ENCODE data around the gene FASTKD3. TPM values are rescaled to one million over a fixed set of nuclear protein-coding genes. Genes with fewer than 3 reads are reported as not detected.

The FASTKD3 gene
- total and polyA plus RNA-seq, 11 donors, result 4.3 to 11.5 (median 6.1) TPM

DNA sequence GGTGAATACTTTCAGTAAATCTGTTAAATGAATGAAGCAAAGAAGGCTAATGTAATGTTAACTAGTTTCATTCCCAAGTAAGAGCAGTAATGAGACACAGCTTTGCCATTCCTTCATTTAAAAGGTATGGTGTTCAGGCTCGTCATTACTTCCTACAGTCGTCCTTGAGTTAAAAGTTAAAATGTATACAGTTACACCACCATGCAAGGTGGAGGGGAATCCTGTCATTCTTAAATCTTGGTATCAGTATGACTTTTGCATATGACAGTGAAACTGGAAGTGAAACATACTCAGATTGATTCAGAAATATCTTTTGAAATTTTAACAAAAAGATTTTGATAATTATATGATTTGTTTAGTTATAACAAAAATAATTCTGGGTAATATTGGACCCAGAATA is 26.0 kb upstream of the FASTKD3 start:
- 79 to 88% (median 81%) methylated on average over 2 of the region's 2 CpGs for WGBS, 4 donors
- TF ChIP-seq, protein P1, sequence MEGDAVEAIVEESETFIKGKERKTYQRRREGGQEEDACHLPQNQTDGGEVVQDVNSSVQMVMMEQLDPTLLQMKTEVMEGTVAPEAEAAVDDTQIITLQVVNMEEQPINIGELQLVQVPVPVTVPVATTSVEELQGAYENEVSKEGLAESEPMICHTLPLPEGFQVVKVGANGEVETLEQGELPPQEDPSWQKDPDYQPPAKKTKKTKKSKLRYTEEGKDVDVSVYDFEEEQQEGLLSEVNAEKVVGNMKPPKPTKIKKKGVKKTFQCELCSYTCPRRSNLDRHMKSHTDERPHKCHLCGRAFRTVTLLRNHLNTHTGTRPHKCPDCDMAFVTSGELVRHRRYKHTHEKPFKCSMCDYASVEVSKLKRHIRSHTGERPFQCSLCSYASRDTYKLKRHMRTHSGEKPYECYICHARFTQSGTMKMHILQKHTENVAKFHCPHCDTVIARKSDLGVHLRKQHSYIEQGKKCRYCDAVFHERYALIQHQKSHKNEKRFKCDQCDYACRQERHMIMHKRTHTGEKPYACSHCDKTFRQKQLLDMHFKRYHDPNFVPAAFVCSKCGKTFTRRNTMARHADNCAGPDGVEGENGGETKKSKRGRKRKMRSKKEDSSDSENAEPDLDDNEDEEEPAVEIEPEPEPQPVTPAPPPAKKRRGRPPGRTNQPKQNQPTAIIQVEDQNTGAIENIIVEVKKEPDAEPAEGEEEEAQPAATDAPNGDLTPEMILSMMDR (IDR thresholded peaks at IDR 0.05), result no peak
- no peak for TF ChIP-seq POLR2A (IDR thresholded peaks at IDR 0.05)
- Histone ChIP-seq H3K4me3 (no peak overlapping the region), H3K4me1 (peaks cover 0 to 2% (median 0%) of the 10 kb centered on the region in 12 donors), H3K27ac (no peak overlapping the region), H3K9me3 (no peaks in the 10 kb centered on the region), H3K27me3 (no peaks in the 10 kb centered on the region), H3K36me3 (peaks cover 0 to 100% (median 99%) of the 10 kb centered on the region in 9 donors)
- DNase-seq, result no peak
- ATAC-seq, result no peak
- intact Hi-C loops (cut with DNase I), result no loop called here

DNA sequence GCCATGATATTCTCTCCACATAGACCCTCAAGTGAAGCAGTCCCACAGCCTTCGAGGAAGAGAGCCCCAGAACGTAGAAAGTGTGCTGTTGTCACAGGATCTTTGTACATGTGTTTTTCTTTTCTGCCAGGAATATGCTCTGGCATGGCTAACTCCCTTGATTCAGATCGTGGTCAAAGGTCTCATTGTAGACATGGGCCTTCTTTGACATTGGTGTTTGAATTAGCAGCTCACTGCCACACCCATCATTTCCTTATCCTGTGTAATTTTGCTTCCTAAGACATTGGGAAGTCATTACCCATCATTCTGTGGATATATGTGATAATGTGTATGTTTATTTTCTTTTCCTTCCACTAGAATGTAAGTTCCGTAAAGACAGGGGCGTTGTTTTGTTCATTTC is 25.6 kb upstream of the FASTKD3 start:
- Histone ChIP-seq H3K4me1 (peaks cover 0 to 2% (median 0%) of the 10 kb centered on the region in 12 donors), H3K27me3 (no peaks in the 10 kb centered on the region), H3K27ac (no peak overlapping the region), H3K4me3 (no peak overlapping the region), H3K36me3 (peaks cover 0 to 100% (median 99%) of the 10 kb centered on the region in 9 donors), H3K9me3 (no peaks in the 10 kb centered on the region)
- intact Hi-C loops (cut with DNase I), result no loop called here
- 64 to 78% (median 69%) methylated on average over 5 of the region's 5 CpGs for WGBS, 4 donors
- TF ChIP-seq, protein P1 (IDR thresholded peaks at IDR 0.05), result no peak
- ATAC-seq (no peak), DNase-seq (no peak)

GRCh38 chr5:7888901-7889300 is 20.1 kb upstream of the FASTKD3 start:
- H3K4me3 ChIP-seq, result no peak overlapping the region
- DNase-seq (no peak), ATAC-seq (no peak)
- H3K27ac ChIP-seq, result no peak overlapping the region
- TF ChIP-seq POLR2A (IDR thresholded peaks at IDR 0.05), result no peak
- TF ChIP-seq, protein P1 (IDR thresholded peaks at IDR 0.05), result no peak
- WGBS, 4 donors, result 93 to 97% (median 96%) methylated on average over 9 of the region's 9 CpGs
- intact Hi-C loops (cut with DNase I), result no loop called here
- no peaks in the 10 kb centered on the region for H3K9me3 ChIP-seq
- H3K27me3 ChIP-seq, result no peaks in the 10 kb centered on the region
- no peaks in the 10 kb centered on the region for H3K4me1 ChIP-seq
- H3K36me3 ChIP-seq, result peaks cover 0 to 99% (median 94%) of the 10 kb centered on the region in 9 donors

DNA sequence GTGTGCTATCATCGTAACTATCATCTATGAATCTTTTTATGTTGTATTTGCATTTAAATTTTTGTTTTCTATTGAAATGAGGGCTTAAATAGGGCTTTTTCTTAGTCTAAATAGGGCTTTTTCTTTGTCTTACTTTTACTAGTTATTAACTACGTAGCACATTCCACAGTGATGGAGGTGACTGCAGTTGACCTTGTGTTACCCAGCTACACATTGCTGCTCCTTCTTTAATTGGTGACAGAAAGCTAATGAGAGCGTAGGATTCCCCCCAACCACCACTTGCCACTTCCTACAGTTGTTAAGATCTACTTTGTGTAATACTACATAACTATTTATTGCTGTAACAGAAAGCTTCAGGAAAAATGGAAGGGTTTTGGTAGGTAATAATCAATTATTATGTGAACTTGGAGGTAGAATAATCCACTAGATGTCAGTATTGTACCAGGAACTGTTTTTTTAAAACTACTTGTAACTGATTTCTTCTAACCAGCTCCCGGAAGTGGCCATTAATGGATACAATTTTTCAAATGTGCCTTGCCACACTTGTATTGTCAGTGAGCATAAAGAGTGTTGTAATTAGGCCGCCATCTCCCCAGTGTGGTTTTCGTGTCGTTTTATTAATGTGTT is 18.1 kb upstream of the FASTKD3 start:
- Histone ChIP-seq H3K4me1 (no peaks in the 10 kb centered on the region), H3K27ac (no peak overlapping the region), H3K9me3 (no peaks in the 10 kb centered on the region), H3K27me3 (no peaks in the 10 kb centered on the region), H3K36me3 (peaks cover 0 to 99% (median 91%) of the 10 kb centered on the region in 9 donors), H3K4me3 (no peak overlapping the region)
- intact Hi-C loops (cut with DNase I), result no loop called here
- TF ChIP-seq, protein P1 (IDR thresholded peaks at IDR 0.05), result peak in 11 of 12 donors; percentile 33 to 61 (median 48)
- TF ChIP-seq POLR2A (IDR thresholded peaks at IDR 0.05), result no peak
- WGBS, 4 donors, result 77 to 80% (median 78%) methylated on average over 7 of the region's 7 CpGs
- DNase-seq (no peak), ATAC-seq (no peak)
